HCEC 1CT (cell line): ENCODE results near the gene OR13C8.

Experiments used
- DNase-seq: peaks from one replicate; pipeline ENCODE4 v3.0.0-alpha.2; 2017

Gene OR13C8

DNA sequence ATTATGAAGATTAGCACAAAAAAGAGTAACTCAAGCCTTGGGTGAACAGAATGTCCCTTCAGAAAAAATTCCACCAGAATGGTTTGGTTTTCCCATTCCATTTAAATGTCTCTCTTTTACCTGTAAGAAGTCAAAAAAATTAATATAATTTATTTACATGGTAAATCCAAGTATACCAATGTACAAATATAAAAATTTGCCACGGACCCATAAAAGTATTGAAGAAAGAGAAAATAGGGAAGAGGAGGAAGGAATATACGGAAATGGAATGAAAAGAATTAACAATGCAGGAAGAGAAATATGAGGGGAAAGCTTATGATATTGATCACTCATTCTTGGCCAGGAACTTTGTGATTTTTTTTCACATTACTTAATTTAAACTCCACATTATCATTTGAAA lies 49.1 kb downstream of the OR13C8 start, which contains the start of gene OR13C9:
TSS of gene OR13C9 (minus strand) at position 101 of the 400 bp plus-strand sequence. CDS start at position 101, 0 bp downstream.
- no peak for DNase-seq
